GM21528 (cell line): ENCODE data around the gene ABCF2.

Experiments used
- ATAC-seq: cut with Tn5 transposase; IDR thresholded peaks from one replicate; pipeline ENCODE4 v1.9.1; 2021; ENCODE audit warnings: mild to moderate bottlenecking, moderate library complexity; ENCODE audit not compliant: unreplicated experiment, low FRiP score

The ABCF2 gene

DNA sequence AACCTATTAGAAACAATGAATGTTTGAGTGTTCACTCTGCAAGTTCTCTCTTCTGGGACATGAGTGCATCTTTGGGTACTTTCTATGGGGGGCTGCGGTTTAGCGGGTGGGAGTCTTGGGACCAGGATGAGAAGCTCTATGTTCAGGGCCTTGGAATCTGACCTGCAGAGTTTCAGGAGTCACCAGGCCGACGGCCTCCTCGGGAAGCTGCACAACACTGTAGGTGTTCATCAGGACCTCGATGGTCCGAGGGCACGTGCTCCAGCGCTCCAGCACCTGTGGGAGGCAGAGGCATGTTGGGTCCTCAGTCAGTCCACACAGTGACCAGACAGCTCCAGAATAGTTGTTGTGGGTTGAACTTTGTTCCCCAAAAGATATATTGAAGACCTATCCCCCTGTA is 50.6 kb downstream of the ABCF2 start:
- no peak for ATAC-seq

DNA sequence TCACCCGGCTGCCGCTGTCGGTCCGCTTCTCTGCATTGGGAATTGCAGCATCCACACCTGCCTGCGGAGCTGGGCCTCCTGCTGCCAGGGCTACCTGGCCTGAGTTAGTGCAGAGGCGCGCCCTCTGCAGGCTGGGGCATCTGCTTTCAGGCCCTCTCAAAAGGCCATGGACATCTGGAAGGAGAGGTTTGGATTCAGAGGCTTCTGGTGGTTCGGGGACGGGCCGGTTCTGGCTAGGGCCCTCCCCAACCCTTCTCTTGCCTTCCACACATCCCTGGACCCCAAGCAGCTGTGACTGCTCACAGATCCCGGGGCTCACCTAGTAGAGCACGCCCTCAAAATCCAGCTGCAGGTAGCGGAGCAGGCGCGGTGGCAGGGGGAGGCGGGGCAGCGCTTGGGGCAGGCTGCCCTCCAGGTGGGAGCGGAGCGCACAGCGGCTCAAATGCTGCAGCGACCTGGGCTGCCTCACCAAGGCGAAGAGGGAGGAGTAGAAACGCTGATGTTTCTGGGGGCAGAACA is 51.2 kb downstream of the ABCF2 start:
- ATAC-seq: no peak

DNA sequence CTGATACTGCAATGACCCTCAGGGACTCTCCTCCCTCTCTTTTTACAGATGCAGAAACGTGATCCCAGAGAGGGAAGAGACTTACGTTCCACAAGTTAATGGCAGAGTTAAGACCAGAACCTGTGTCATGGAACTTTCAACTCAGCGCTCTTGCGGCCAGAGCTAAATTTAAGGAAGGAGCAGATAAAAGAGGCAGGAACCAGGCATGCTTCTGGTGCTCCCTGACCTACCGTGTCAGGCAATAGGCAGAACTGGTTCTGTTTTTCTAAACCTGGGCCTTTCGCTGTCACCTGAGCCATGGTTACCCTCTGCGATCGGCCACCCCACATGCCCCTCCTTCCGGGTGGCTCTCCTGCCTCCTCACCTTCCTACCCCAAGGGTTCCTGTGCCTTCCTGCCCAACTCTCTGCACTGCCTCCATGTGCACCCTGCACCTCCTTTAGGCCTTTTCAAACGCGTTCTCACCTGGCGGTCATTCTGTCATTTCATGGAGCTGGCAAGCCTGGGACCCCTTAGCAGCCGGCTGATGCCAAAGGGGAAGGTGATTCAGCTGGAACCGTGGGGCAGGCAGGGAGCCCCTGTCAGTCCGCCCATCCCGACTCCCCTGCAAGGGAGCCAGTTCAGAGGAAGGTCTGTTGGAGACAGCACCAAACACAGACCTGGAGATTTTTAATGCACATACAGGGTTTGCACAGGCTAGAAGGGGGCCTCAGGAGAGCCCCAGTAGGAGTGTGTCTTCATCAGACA is 51.8 kb downstream of the ABCF2 start:
- ATAC-seq: no peak

DNA sequence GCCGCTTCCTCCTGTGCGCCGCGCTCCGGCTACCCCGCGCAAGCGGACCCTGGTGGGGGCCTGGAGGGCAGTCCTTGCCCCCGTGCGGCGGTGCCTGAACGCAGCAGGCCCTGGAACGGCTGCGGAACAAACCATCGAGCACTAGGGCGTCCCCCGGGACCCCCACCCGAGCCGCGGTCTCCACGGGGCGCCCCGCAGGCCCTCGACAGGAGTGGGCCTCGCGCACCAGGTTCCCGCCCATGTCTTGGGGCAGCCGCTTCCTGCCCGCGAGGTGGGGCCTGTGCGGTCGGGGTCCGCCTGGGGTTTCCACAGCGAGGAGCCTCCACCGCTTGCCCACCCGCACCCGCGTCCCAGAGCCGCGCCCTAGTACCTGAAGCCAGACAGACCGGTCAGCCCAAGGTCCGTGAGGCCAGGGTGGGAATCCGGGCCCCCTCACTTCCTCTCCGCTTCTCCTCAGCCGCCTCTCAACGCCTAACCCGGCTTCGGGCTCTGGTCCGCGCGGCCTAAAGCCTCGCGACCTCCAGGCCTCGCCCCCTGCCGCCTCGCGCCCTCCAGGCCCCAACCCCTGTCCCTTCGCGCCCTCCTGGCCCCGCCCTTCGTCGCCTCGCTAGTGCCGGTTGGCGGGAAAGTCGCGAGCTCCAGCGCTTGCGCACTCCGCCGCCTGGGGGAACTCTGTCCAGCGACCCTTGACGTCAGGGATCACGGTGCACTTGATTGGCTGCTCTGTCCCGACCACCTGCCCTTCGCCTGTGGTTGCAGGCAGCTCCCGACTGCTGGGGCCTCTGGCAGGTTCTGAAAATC is 52.6 kb downstream of the ABCF2 start:
- no peak for ATAC-seq

DNA sequence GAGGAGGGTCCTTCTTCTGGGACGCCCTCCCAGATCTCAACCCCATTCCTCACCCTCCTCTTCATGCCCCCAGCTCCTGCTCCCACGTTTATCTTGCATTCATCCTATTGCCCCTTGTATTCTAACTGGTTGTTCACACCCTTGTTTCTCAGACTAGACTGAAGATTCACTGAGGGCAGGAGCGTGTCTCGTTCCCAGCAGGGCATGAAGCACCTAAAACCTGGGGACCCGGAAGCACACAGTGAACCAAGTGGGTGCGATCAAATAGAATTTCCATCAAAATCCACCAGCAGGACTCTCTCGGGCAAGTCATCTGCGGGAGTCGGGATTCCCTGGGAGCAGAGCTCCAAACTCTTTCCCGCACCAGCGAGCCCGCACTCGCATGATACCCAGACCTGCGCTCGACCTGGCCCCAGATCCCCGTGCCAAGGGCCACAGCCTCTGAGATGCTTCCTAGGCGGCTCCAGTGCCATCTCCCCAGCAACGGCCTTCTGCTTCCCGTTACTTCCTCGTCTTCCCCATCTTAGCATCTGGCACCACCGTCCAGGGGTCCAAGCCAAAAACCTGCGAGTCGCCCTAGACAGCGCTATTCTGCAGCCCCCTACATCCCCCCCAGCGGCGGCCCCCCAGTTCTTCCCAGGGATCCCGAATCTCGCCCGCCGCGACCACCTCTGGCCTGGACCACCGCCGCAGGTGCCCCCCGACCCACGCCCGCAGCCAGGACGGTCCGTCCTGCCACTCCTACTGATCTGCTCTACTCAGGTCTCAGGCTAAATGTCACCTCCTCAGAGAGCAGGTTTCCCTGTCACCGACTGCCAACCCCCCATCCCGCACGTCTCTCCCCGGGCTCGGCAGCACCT is 53.4 kb downstream of the ABCF2 start:
- no peak for ATAC-seq

DNA sequence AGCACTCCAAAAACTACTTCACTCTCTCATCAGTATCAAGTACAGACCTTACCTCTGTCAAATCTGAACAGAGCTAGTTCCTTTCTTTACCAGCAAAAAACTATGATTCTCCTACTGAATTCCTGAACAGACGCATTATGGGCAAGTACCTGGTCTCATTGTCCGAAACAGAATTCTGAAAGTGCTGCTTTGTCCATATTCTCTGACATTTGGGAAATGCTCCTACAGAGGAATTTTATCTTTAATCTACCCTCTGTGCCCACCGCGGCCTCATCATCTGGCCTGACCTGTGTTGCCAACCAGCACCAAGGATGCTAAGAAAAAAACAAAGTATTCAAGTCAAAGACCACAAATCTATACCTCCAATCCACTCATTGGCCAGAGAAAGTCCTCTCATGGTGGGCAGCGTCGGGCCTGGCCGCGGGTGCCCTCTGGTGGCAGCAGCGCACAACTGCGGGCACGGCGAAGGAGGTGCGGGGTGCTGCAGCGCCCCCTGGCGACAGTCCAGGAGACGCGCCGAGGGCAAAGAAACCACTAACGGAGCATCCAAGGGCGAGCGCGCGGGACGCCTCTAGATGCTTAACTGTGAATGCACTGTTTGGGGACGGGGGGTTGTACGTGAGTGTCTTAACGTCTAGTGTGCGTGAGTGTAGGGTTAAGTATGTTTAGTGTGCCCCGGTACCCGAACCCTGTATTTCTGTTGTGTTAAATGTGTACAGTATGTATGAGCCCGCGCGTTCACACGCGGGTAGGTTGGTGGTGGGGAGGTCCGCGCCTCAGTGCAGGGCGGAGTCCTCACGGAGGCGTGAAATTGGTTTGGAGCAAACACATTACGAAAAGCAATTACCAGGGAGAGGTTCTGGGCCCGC is 54.5 kb downstream of the ABCF2 start:
- ATAC-seq: no peak

DNA sequence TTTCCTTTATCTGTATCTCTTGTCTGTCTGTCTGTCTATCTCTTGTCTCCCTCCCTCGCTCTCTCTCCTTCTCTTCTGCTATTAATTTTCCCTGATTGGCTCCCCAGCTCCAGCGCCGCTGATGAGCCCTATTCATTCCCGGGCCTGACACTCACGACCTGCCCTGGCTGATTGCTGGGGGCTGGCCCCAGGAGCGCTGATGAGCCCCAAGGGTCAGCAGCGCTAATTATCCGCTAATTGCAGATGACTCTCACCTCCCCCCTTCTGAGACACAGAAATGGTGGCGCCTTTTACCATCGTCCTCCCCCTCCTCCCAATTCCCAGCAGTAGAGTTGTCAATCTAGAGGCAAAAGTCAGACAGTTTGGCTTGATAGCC is 58.2 kb downstream of the ABCF2 start:
- no peak for ATAC-seq

DNA sequence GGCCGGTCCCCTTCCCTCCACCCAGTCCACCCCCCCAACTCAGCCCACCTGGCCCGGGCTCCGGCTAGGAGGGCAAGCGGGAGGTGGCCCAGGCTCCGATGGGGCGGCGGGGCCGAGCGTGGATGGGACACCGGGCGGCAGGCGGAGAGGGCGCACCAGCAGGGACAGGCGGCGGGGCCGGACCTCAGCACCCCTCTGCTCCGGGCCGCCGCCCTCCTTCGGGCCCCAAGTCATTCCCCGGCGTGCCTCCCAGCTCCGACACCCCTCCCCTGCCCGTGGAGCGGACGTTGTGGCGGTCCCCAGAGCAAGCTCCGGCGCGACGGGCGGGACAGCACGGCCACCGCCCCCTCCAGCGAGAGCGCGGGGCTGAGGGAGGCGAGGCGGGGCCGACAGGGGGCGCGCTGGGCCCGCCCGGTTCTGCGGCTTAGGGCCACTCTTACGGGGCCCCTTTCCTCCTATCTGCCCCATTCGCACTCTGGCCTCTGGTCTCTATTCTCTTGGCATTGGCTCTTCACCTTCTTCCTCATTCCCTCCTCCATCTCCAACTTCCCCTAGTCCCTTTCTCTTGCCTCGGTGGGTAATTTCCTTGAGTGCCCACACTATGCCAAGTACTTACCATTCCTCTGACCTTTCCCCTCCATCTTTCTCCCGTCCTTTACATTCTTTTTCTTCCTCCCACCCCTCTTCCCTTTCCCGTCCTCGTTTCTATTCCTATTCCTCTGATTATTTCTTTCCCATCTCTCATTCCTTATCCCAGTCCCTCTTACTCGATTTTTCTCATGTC is 58.8 kb downstream of the ABCF2 start:
- ATAC-seq: no peak

DNA sequence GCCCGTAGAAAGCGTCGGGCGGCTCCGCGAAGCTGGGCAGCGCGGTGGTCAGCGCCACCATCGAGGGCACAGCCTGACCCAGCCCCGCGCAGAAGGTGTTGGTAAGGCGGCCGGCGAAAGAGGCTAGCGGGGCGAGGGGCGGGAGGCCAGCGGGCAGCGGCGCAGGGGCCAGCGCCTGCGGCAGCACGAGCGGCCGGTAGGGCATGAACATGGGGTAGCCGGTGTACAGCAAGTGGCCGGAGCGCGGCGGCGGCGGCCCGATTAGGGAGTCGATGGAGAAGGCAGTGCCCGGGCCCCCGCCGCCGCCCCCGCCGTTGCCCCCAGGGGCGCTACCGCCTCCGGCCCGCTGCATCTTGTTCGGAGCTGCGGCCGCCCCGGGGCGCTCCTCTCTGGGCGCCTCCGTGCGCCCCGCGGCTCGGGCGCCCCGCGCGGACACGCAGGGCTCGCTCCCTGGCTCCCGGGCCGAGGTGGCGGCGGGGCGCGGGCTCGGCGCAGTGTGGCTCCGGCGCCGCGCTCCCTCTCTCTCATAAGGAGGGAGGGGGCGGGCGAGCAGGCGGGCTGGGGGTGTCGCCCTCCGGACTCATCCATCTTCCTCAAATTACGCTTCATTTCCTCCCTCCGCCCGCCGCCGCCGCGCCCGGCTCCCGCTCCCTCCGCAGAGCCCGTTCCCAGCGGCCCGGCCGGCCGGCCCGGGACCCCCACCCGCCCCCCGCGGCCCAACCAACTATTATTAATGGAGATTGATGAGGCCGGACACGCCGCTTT is 59.6 kb downstream of the ABCF2 start, which contains the start of gene GBX1:
Gene GBX1, minus strand, starts transcription at position 498 of the 765 bp plus-strand sequence. Its CDS starts 146 bp downstream, at position 352.
- no peak for ATAC-seq

DNA sequence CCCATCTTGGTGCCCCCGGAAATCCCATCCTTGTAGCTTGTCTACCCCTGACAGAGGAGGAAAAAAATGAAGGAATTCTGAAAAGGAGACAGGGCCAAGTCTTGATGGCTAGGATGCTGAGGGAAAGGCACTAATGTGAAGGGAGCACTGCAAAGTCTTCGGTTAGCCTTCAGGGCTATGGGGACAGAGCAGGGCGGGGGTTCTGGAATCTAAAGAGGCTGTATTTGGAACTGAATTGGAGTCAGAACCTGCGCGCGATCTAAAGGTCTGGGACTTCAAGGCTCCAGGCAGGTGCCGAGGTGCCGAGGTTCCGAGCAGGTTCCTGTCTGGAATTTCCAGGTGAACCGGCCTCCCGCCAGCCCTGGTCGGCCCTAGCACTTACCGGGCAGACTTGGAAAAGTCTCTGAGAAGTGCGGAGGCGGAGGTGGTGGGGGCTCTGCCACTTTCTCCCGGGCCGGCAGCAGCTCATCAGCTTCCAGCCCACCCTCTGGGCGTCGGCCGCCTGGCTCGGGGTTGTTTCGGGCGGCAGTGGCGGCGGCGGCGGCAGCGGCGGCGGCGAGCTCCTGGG is 60.3 kb downstream of the ABCF2 start:
- ATAC-seq: no peak
